LNCaP clone FGC (cell line): ENCODE results near the gene DIS3L2.

Source experiments
- DNase-seq: peaks from one replicate; pipeline ENCODE4 v3.0.0-alpha.2; 2011; ENCODE audit warnings: low read depth
- H3K4me3 ChIP-seq: 2 replicates; pipeline ENCODE4 v1.5.1; 2011; ENCODE audit warnings: mild to moderate bottlenecking, low read depth, low read length, control low read depth
- TF ChIP-seq, protein P1 (sequence below): IDR thresholded peaks from 2 replicates; pipeline ENCODE4 v1.5.1; 2012; ENCODE audit warnings: mild to moderate bottlenecking; ENCODE audit not compliant: control insufficient read depth, insufficient read depth; ENCODE audit errors: extremely low read depth

DIS3L2 gene

GRCh38 chr2:232293191-232293590, 331.7 kb downstream of the DIS3L2 start:
- TF ChIP-seq, protein P1, sequence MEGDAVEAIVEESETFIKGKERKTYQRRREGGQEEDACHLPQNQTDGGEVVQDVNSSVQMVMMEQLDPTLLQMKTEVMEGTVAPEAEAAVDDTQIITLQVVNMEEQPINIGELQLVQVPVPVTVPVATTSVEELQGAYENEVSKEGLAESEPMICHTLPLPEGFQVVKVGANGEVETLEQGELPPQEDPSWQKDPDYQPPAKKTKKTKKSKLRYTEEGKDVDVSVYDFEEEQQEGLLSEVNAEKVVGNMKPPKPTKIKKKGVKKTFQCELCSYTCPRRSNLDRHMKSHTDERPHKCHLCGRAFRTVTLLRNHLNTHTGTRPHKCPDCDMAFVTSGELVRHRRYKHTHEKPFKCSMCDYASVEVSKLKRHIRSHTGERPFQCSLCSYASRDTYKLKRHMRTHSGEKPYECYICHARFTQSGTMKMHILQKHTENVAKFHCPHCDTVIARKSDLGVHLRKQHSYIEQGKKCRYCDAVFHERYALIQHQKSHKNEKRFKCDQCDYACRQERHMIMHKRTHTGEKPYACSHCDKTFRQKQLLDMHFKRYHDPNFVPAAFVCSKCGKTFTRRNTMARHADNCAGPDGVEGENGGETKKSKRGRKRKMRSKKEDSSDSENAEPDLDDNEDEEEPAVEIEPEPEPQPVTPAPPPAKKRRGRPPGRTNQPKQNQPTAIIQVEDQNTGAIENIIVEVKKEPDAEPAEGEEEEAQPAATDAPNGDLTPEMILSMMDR, result no peak
- H3K4me3 ChIP-seq, result no peak overlapping the region
- DNase-seq, result no peak

DNA sequence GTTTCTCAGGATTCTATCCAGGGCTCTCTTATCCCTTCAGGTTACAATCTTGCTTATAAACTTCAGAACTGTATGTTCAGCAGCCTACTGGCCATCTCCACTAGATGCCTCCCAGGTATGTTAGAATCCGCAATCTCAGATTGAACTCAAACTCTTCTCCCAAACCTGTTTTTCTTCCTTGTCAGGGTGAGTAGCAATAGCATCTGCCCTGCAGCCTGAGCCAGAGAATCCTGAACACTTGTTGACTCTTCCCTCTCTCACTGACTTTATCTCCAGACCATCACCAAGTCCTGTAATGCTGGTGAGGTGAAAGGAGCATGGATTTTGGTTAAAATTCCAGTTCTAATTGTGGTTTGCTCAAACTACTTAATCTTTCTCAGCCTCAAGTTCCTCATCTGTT, 334.5 kb downstream of the DIS3L2 start:
- no peak overlapping the region for H3K4me3 ChIP-seq
- peak; percentile 81 for DNase-seq
- TF ChIP-seq, protein P1, result no peak

- H3K4me3 ChIP-seq, result no peak overlapping the region
- TF ChIP-seq, protein P1, result no peak
- DNase-seq, result no peak
Measured at GRCh38 chr2:232296776-232297525, 335.4 kb downstream of the DIS3L2 start.

DNA sequence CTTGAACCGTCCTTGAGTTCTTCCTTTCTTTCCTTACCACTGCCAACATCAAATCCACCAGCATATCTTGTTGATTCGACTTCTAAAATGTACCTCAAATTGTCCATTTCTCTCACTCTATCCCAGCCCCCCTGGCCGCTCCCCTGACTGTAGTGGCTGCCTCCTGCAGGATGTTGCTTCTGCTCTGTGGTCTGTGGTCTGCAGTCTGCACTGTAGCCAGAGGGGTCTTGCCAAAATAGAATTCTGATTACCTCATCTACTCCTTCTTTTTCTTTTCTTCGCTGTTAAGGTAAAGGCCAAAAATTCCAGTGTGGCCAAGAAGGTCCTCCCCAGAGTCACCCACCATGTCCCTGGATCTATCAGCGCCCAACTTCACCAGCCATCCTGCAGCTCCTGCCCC, 337.6 kb downstream of the DIS3L2 start:
- H3K4me3 ChIP-seq, result no peak overlapping the region
- TF ChIP-seq, protein P1, result no peak
- DNase-seq, result no peak

GRCh38 chr2:232299927-232300674, 338.6 kb downstream of the DIS3L2 start:
- no peak overlapping the region for H3K4me3 ChIP-seq
- TF ChIP-seq, protein P1, result no peak
- DNase-seq, result peak; percentile 76

GRCh38 chr2:232300894-232301387, 339.4 kb downstream of the DIS3L2 start:
- no peak overlapping the region for H3K4me3 ChIP-seq
- TF ChIP-seq, protein P1, result peak; percentile 17; the same call in 1 of the 2 replicates
- peak; percentile 81 for DNase-seq
